ENCODE data around the gene PROSER3. TPM values are rescaled to one million over a fixed set of nuclear protein-coding genes. Genes with fewer than 3 reads are reported as not detected.

The PROSER3 gene
- total and polyA plus RNA-seq, 2 of the 4 experiments (the other 2 are of a cell fraction) = 5.4 to 21.8 TPM

DNA sequence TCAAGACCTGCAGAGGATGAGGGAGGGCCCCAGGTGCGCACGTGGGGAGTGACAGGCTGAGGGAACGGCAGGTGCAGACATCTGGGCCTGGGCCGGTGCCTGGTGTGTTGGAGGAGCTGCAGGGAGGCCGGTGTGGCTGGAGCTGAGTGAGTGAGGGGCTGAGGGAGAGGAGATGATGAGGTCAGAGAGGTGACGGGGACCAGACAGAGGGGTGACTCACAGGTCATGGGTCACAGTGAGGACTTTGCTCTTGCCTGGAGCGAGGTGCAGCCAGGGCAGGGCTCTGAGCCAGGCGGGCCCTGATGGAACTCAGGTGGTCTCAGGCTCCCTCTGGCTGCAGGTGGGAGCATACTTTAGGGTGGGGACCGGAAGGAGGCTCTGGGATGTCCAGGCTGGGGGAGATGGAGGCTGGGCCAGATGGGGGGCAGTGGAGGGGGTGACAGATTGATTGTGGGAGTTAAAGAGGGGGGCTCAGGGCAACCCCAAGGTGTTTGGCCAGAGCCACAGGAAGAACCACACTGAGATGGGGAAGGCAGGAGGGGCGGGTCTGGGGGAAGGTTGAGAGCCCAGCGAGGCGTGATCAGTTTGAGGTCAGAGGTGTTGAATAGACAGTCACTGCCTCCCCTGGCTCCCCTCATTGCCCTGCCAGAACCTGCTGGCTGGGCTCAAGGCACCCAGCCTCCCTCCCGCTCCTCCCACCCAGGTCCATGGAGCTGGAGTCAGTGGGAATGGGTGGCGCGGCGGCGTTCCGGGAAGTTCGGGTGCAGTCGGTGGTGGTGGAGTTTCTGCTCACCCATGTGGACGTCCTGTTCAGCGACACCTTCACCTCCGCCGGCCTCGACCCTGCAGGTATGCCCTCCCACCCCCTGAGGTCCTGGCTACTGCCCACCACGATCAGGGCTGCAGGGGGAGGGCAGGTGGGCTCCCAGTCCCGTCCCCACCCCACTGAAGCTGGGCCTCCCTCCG lies 25.8 kb downstream of the PROSER3 start:
- no peak overlapping the region for H2BK5ac ChIP-seq (ENCODE audit: low read depth, low read length, poor library complexity, severe bottlenecking)
- TF ChIP-seq SMC3 (IDR thresholded peaks at IDR 0.05; ENCODE audit: low read depth, low read length) = no peak
- H3K27ac ChIP-seq (ENCODE audit: insufficient read depth, low read length) = no peak overlapping the region
- no peak overlapping the region for H3K9ac ChIP-seq (ENCODE audit: low read depth, low read length)
- H3K36me3 ChIP-seq (ENCODE audit: control insufficient read depth, insufficient read depth, low read length) = peaks cover 14% of the 10 kb centered on the region
- dilution Hi-C loops (cut with HindIII; ENCODE audit: low sequenced_read_pairs, unreplicated experiment) = no loop called here
- no peaks in the 10 kb centered on the region for H3K9me1 ChIP-seq (ENCODE audit: insufficient read depth, low read length)
- no peaks in the 10 kb centered on the region for H3K79me1 ChIP-seq (ENCODE audit: low read depth in 1 of 2, low read length in 2 of 2)
- DNase-seq (no peak), ATAC-seq (ENCODE audit: low read depth) (no peak)
- H4K8ac ChIP-seq (ENCODE audit: low read depth in 2 of 2, low read length in 2 of 2) = no peak overlapping the region
- in situ Hi-C loops (cut with MboI; ENCODE audit: low sequenced_read_pairs) = no loop called here
- POLR2A ChIA-PET (ENCODE audit: unreplicated experiment) = no interaction called here
- no peak overlapping the region for H3K14ac ChIP-seq (replicated peaks; ENCODE audit: low read depth, low read length)
- H3K27me3 ChIP-seq (ENCODE audit: control insufficient read depth, insufficient read depth, low read length) = no peaks in the 10 kb centered on the region
- H3K4me1 ChIP-seq (ENCODE audit: control insufficient read depth, insufficient read depth, low read length) = no peaks in the 10 kb centered on the region
- no peak overlapping the region for H3K4me2 ChIP-seq (ENCODE audit: low read depth, low read length)
- no peaks in the 10 kb centered on the region for H3K9me3 ChIP-seq (ENCODE audit: control insufficient read depth, insufficient read depth, low read length)
- H2AFZ ChIP-seq (replicated peaks; ENCODE audit: low read length, poor library complexity) = no peak overlapping the region
- CTCF ChIA-PET = no interaction called here
- WGBS, 2 experiments (ENCODE audit: extremely low coverage in 2 of 2, insufficient read length in 1 of 2) = 66% methylated on average over 10 of the region's 28 CpGs; no CpG with 5 or more reads in 1 of the 2 experiments
- H3K4ac ChIP-seq (ENCODE audit: low read depth, low read length) = no peak overlapping the region
- H2AK9ac ChIP-seq (replicated peaks; ENCODE audit: low read depth, low read length, poor library complexity) = no peak overlapping the region
- intact Hi-C loops (cut with micrococcal nuclease) = no loop called here
- H3K23ac ChIP-seq (ENCODE audit: low read depth, low read length) = no peak overlapping the region
- BruUV-seq (replicated peaks) = no TSS peak
- H4K20me1 ChIP-seq (ENCODE audit: insufficient read depth, low read length) = no peaks in the 10 kb centered on the region
- no peak overlapping the region for H2BK20ac ChIP-seq (ENCODE audit: low read depth, low read length)
- no peak overlapping the region for H3K4me3 ChIP-seq (ENCODE audit: insufficient read depth, low read depth, low read length)
- H4K5ac ChIP-seq (ENCODE audit: low read depth, low read length) = no peak overlapping the region
- no peak overlapping the region for H2BK120ac ChIP-seq (ENCODE audit: low read depth, low read length)
- no peak overlapping the region for H4K91ac ChIP-seq (ENCODE audit: insufficient read depth, low read depth, low read length)
- H2BK15ac ChIP-seq (ENCODE audit: low read depth, low read length) = no peak overlapping the region
- H3K56ac ChIP-seq (ENCODE audit: extremely low read depth, insufficient read depth, low read length) = no peak overlapping the region
- no peak overlapping the region for H3K18ac ChIP-seq (ENCODE audit: low read depth, low read length)
- H2AK5ac ChIP-seq (ENCODE audit: low read depth, low read length) = no peak overlapping the region

Measured in IMR-90 (cell line).